ENCODE results near the gene GLOD5. TPM values are rescaled to one million over a fixed set of nuclear protein-coding genes. Genes with fewer than 3 reads are reported as not detected.

GLOD5 gene
- total RNA-seq, 4 donors from 2014 or later: not detected

DNA sequence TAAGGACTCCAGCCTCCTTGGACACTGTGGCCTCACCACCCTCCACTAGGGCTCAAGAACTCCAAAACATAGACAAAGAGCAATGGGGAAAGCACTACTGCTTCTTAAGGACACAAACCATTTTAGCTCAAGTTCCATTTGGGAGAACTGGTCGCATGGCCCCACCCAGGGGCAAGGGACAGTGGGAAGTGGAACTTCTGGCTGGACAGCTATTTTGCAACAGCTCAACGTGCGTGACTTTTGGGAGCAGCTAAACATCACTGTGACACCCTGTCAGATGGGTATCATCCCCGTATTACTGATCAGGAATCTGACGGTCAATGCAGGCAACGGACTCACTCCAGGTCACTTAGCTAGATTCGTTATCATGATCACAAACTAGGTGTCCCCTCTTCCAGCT, 9.0 kb upstream of the GLOD5 start:
- no peak for DNase-seq (ENCODE audit: low spot score in 2 of 2)
- no peaks in the 10 kb centered on the region for H3K9me3 ChIP-seq
- no peaks in the 10 kb centered on the region for H3K27me3 ChIP-seq
- no peak overlapping the region for H3K4me3 ChIP-seq
- WGBS, 2 donors: 75 to 88% methylated on average over 7 of the region's 7 CpGs
- TF ChIP-seq POLR2A (IDR thresholded peaks at IDR 0.05) (no peak), CTCF (IDR thresholded peaks at IDR 0.05) (no peak), EP300 (IDR thresholded peaks at IDR 0.05) (no peak)
- H3K36me3 ChIP-seq: no peaks in the 10 kb centered on the region
- H3K27ac ChIP-seq: no peak overlapping the region
- no peaks in the 10 kb centered on the region for H3K4me1 ChIP-seq

DNA sequence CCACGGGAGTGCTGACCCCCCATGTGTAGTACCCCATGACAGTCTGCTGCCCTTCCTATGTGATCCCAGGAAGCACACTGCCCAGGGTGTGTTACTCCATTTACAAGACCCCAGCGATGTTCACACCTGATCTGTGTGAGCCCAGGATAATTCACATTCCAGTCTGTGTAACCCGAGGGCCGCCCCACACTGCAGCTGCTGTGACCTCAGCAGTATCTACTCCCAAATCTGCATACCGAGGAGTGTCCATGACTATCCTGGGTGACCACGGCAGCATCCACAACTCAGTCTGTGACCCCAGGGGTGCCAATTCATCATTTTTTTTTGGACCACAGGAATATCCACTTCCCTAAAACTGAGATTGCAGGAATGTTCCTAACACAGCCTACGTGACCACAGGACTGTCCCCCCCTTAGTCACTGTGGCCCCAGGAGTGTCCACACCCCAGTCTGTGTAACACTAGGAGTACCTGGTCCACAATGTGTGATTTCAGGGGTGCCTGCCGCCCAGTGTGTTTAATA, 7.8 kb upstream of the GLOD5 start:
- Histone ChIP-seq H3K4me3 (no peak overlapping the region), H3K4me1 (no peaks in the 10 kb centered on the region), H3K36me3 (no peaks in the 10 kb centered on the region), H3K9me3 (no peaks in the 10 kb centered on the region), H3K27ac (no peak overlapping the region), H3K27me3 (no peaks in the 10 kb centered on the region)
- DNase-seq (ENCODE audit: low spot score in 2 of 2): no peak
- WGBS, 2 donors: 63 to 87% methylated on average over 3 to 8 of the region's 8 CpGs
- TF ChIP-seq CTCF (IDR thresholded peaks at IDR 0.05) (no peak), POLR2A (IDR thresholded peaks at IDR 0.05) (no peak)

GRCh38 chrX:48754238-48754637, 7.3 kb upstream of the GLOD5 start:
- WGBS, 2 donors: 56 to 67% methylated on average over 7 to 8 of the region's 8 CpGs
- no peak for TF ChIP-seq CTCF (IDR thresholded peaks at IDR 0.05)
- no peak for TF ChIP-seq POLR2A (IDR thresholded peaks at IDR 0.05)
- no peak for TF ChIP-seq EP300 (IDR thresholded peaks at IDR 0.05)
- no peak overlapping the region for H3K27ac ChIP-seq
- H3K36me3 ChIP-seq: no peaks in the 10 kb centered on the region
- no peak for DNase-seq (ENCODE audit: low spot score in 2 of 2)
- H3K27me3 ChIP-seq: no peaks in the 10 kb centered on the region
- H3K4me3 ChIP-seq: no peak overlapping the region
- no peaks in the 10 kb centered on the region for H3K9me3 ChIP-seq
- H3K4me1 ChIP-seq: no peaks in the 10 kb centered on the region

GRCh38 chrX:48769230-48769629, 7.7 kb downstream of the GLOD5 start:
- Histone ChIP-seq H3K9me3 (no peaks in the 10 kb centered on the region), H3K36me3 (no peaks in the 10 kb centered on the region), H3K27ac (no peak overlapping the region), H3K27me3 (peaks cover 0 to 9% of the 10 kb centered on the region in 2 donors), H3K4me1 (no peaks in the 10 kb centered on the region), H3K4me3 (no peak overlapping the region)
- no peak for DNase-seq (ENCODE audit: low spot score in 2 of 2)
- TF ChIP-seq EP300 (IDR thresholded peaks at IDR 0.05) (no peak), POLR2A (IDR thresholded peaks at IDR 0.05) (no peak), CTCF (IDR thresholded peaks at IDR 0.05) (no peak)
- 78 to 82% methylated on average over 6 of the region's 6 CpGs for WGBS, 2 donors

DNA sequence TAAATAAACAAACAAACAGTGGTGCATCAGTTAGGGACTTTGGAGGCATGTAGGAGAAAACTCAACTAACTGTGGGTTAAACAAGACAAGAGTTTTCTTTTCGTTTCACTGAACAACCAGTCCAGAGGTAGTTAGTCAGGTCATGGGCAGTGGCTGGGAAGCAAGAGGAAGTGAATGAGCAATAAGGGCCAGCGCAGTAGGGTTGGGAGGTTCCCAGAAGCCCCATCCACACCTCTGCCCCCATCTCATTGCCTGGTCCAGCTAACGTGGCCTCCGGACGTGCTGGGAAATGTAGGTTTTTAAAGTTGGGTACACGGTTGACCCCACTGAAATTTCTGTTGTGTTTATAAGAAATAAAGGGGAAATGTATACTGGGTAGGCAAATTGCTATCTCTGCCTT, 8.7 kb downstream of the GLOD5 start:
- Histone ChIP-seq H3K27ac (no peak overlapping the region), H3K4me1 (no peaks in the 10 kb centered on the region), H3K9me3 (no peaks in the 10 kb centered on the region), H3K36me3 (no peaks in the 10 kb centered on the region), H3K4me3 (no peak overlapping the region), H3K27me3 (peaks cover 0 to 9% of the 10 kb centered on the region in 2 donors)
- 73 to 74% methylated on average over 6 of the region's 6 CpGs for WGBS, 2 donors
- DNase-seq (ENCODE audit: low spot score in 2 of 2): no peak
- no peak for TF ChIP-seq POLR2A (IDR thresholded peaks at IDR 0.05)

GRCh38 chrX:48772602-48773001, 11.1 kb downstream of the GLOD5 start:
- 80 to 93% methylated on average over 6 of the region's 6 CpGs for WGBS, 2 donors
- TF ChIP-seq POLR2A (IDR thresholded peaks at IDR 0.05): no peak
- TF ChIP-seq EP300 (IDR thresholded peaks at IDR 0.05): no peak
- TF ChIP-seq CTCF (IDR thresholded peaks at IDR 0.05): no peak
- Histone ChIP-seq H3K27me3 (peaks cover 0 to 9% of the 10 kb centered on the region in 2 donors), H3K27ac (no peak overlapping the region), H3K4me1 (no peaks in the 10 kb centered on the region), H3K9me3 (no peaks in the 10 kb centered on the region), H3K4me3 (no peak overlapping the region), H3K36me3 (no peaks in the 10 kb centered on the region)
- DNase-seq (ENCODE audit: low spot score in 2 of 2): no peak
